ENCODE measurements around the gene GABBR2. TPM values are rescaled to one million over a fixed set of nuclear protein-coding genes. Genes with fewer than 3 reads are reported as not detected.

Gene GABBR2
- total RNA-seq, 1 donor from 2014 or later, result 0.74 TPM

DNA sequence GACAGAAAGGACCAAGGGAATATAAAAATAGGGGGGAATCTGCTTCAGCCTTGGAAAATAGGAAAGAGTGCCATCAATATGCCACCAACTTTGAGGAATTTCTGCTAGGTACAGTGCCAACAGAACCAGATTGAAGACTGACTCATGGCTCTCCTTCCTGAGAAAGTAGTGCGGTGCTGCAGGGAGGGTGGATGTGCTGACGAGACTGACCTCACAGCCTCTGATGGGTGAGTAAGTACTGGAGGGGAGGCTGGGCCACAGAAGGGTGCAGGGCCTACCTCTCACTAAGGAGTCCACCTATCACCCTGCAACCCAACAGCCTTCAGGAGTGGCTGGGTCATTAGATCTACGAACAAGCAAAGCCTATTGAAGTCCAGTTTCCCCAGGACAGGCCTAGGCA is 187.6 kb downstream of the GABBR2 start:
- TF ChIP-seq, protein P1, sequence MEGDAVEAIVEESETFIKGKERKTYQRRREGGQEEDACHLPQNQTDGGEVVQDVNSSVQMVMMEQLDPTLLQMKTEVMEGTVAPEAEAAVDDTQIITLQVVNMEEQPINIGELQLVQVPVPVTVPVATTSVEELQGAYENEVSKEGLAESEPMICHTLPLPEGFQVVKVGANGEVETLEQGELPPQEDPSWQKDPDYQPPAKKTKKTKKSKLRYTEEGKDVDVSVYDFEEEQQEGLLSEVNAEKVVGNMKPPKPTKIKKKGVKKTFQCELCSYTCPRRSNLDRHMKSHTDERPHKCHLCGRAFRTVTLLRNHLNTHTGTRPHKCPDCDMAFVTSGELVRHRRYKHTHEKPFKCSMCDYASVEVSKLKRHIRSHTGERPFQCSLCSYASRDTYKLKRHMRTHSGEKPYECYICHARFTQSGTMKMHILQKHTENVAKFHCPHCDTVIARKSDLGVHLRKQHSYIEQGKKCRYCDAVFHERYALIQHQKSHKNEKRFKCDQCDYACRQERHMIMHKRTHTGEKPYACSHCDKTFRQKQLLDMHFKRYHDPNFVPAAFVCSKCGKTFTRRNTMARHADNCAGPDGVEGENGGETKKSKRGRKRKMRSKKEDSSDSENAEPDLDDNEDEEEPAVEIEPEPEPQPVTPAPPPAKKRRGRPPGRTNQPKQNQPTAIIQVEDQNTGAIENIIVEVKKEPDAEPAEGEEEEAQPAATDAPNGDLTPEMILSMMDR (IDR thresholded peaks at IDR 0.05; ENCODE audit: unreplicated experiment), result no peak
- Mint-ChIP-seq H3K27ac (no peak overlapping the region), H3K9me3 (no peaks in the 10 kb centered on the region), H3K4me3 (no peak overlapping the region), H3K27me3 (ENCODE audit: low read depth) (peaks cover 36% of the 10 kb centered on the region), H3K4me1 (no peaks in the 10 kb centered on the region), H3K36me3 (no peaks in the 10 kb centered on the region)
- DNase-seq (ENCODE audit: low spot score in 2 of 2, unreplicated experiment in 2 of 2), result no peak

DNA sequence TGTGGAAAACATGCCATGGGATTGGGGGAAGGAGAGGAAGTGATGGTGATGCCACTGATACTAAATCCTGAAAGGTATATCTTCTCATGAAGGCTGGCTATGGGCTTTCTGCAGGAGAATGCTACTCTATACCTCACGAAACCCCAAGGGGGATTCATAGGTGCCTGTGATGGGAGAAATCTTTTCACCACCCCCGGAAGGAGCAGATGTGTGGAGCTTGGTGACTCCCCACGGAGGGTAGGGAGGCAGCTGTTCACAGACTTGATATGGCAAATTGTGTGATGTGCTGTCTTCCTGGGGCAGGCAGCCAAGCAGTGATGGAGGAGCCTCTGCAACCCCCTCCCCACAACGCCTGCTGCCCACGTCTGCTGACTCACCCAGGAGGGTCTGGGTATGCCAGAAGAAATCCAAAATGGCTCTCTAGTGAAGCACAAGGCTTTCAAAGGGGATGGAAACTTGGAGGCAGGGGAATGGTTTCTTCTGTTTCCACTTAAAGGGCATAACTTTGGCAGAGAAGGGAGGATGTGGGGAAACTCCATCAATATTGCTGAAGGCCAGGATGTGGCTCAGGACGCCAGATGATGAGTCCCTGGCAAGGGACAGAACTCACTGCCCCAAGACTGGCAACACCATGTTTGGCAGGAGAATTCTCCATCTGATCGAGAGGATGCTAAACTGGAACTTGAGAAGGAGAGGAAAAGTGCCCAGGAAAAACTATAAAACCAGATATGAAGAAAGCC is 188.3 kb downstream of the GABBR2 start:
- TF ChIP-seq, protein P1 (IDR thresholded peaks at IDR 0.05; ENCODE audit: unreplicated experiment), result no peak
- Mint-ChIP-seq H3K27me3 (ENCODE audit: low read depth) (peaks cover 36% of the 10 kb centered on the region), H3K9me3 (no peaks in the 10 kb centered on the region), H3K4me3 (no peak overlapping the region), H3K36me3 (no peaks in the 10 kb centered on the region), H3K4me1 (no peaks in the 10 kb centered on the region), H3K27ac (no peak overlapping the region)
- no peak for DNase-seq (ENCODE audit: low spot score in 2 of 2, unreplicated experiment in 2 of 2)

DNA sequence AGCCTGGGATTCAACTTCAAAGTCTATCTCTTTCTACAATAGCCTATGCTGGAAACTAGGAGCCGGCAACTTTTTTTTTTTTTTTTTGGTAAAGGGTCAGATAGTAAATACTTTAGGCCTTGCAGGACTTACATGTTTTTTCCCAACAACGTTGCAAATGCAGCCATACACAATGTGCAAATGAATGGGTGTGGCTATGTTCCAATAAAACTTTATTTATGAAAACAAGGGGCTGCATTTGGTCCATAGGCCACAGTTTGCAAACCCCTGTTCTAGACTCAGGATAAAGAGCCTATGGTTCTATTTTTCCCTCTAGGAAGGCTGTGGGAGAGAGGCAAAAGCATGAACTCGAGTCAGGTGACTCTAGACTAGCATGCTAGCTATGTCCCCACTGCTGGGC is 189.1 kb downstream of the GABBR2 start:
- Mint-ChIP-seq H3K4me3 (no peak overlapping the region), H3K36me3 (no peaks in the 10 kb centered on the region), H3K4me1 (no peaks in the 10 kb centered on the region), H3K27ac (no peak overlapping the region), H3K9me3 (no peaks in the 10 kb centered on the region), H3K27me3 (ENCODE audit: low read depth) (peaks cover 30% of the 10 kb centered on the region)
- TF ChIP-seq, protein P1 (IDR thresholded peaks at IDR 0.05; ENCODE audit: unreplicated experiment), result no peak
- no peak for DNase-seq (ENCODE audit: low spot score in 2 of 2, unreplicated experiment in 2 of 2)

DNA sequence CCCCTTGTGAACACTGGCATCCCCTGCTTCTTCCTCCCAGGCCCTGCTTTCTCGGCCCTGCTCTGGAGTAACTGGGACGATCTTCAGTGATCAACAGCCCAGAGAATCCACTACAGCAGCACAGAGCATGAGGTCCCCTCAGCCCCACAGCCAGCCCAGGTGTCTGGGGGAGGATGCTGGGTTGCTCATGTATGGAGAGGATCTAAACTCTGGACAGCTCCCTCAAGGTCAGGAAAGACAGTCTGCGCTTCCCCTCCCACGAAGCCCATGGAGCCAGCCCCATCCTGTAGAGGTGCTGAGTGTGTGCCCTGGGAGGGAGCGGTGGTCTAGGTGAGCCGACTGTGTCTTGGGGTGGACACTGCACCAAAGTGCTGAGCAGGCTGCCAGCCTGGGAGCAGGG is 190.2 kb downstream of the GABBR2 start:
- DNase-seq (ENCODE audit: low spot score in 2 of 2, unreplicated experiment in 2 of 2), result no peak
- TF ChIP-seq, protein P1 (IDR thresholded peaks at IDR 0.05; ENCODE audit: unreplicated experiment), result no peak
- no peak overlapping the region for H3K4me3 Mint-ChIP-seq
- H3K9me3 Mint-ChIP-seq, result no peaks in the 10 kb centered on the region
- no peak overlapping the region for H3K27ac Mint-ChIP-seq
- no peaks in the 10 kb centered on the region for H3K36me3 Mint-ChIP-seq
- H3K4me1 Mint-ChIP-seq, result no peaks in the 10 kb centered on the region
- peaks cover 24% of the 10 kb centered on the region for H3K27me3 Mint-ChIP-seq (ENCODE audit: low read depth)

DNA sequence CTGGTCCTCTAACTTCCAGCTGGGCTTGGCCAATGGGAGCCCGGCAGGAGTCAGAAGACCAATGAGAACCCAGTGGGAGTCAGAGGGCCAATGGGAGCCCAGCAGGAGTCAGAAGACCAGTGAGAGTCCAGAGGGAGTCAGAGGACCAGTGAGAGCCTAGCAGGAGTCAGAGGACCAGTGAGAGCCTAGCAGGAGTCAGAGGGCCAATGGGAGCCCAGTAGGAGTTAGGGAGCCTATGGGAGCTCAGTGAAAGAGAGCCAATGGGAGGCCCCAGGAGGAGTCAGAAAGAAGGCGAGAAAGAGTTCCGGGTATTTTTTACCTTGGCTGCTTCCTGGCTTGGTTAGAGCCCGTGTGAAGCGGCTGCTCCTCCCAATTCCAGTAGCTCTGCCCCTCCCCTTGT is 191.0 kb downstream of the GABBR2 start:
- Mint-ChIP-seq H3K27me3 (ENCODE audit: low read depth) (peaks cover 18% of the 10 kb centered on the region), H3K4me1 (no peaks in the 10 kb centered on the region), H3K27ac (no peak overlapping the region), H3K9me3 (no peaks in the 10 kb centered on the region), H3K4me3 (no peak overlapping the region), H3K36me3 (no peaks in the 10 kb centered on the region)
- no peak for DNase-seq (ENCODE audit: low spot score in 2 of 2, unreplicated experiment in 2 of 2)
- TF ChIP-seq, protein P1 (IDR thresholded peaks at IDR 0.05; ENCODE audit: unreplicated experiment), result no peak

Measured in mesothelial cell of epicardium (in vitro differentiated cells).